Adipocyte (in vitro differentiated cells): ENCODE measurements around the gene NUDT8.

ENCODE experiments used
- DNase-seq: peaks from one replicate; pipeline ENCODE4 v3.0.0-alpha.2; 2015; ENCODE audit warnings: low read depth
- H3K27me3 ChIP-seq: replicated peaks from 2 replicates; pipeline ENCODE4 v1.7.0; 2013; ENCODE audit warnings: mild to moderate bottlenecking, low read length, moderate library complexity; ENCODE audit not compliant: control insufficient read depth, insufficient read depth
- H3K36me3 ChIP-seq: 2 replicates; pipeline ENCODE4 v1.7.0; 2013; ENCODE audit warnings: low read length, mild to moderate bottlenecking, moderate library complexity; ENCODE audit not compliant: control insufficient read depth, insufficient read depth, severe bottlenecking
- H3K4me1 ChIP-seq: 2 replicates; pipeline ENCODE4 v1.7.0; 2013; ENCODE audit warnings: mild to moderate bottlenecking, low read length, moderate library complexity; ENCODE audit not compliant: control insufficient read depth, insufficient read depth
- H3K4me3 ChIP-seq: 2 replicates; pipeline ENCODE4 v1.7.0; 2013; ENCODE audit warnings: mild to moderate bottlenecking, low read length, moderate library complexity
- H3K9ac ChIP-seq: 2 replicates; pipeline ENCODE4 v1.7.0; 2013; ENCODE audit warnings: mild to moderate bottlenecking, low read length, moderate library complexity
- H3K9me3 ChIP-seq: 2 replicates; pipeline ENCODE4 v1.7.0; 2013; ENCODE audit warnings: mild to moderate bottlenecking, low read length, moderate library complexity; ENCODE audit not compliant: control insufficient read depth

The NUDT8 gene

GRCh38 chr11:67656278-67656922 is 26.7 kb upstream of the NUDT8 start:
- peaks cover 7% of the 10 kb centered on the region for H3K4me1 ChIP-seq
- H3K36me3 ChIP-seq = no peaks in the 10 kb centered on the region
- DNase-seq = no peak
- H3K9ac ChIP-seq = no peak overlapping the region
- H3K4me3 ChIP-seq = no peak overlapping the region
- no peaks in the 10 kb centered on the region for H3K9me3 ChIP-seq
- H3K27me3 ChIP-seq = peaks cover 12% of the 10 kb centered on the region

- no peaks in the 10 kb centered on the region for H3K9me3 ChIP-seq
- peaks cover 7% of the 10 kb centered on the region for H3K4me1 ChIP-seq
- H3K36me3 ChIP-seq = no peaks in the 10 kb centered on the region
- no peak overlapping the region for H3K9ac ChIP-seq
- DNase-seq = no peak
- H3K27me3 ChIP-seq = peaks cover 22% of the 10 kb centered on the region
- no peak overlapping the region for H3K4me3 ChIP-seq
These were observed 24.5 kb upstream of the NUDT8 start for GRCh38 chr11:67654225-67654624.

- H3K9ac ChIP-seq = no peak overlapping the region
- peaks cover 7% of the 10 kb centered on the region for H3K4me1 ChIP-seq
- DNase-seq = no peak
- no peaks in the 10 kb centered on the region for H3K36me3 ChIP-seq
- no peak overlapping the region for H3K4me3 ChIP-seq
- H3K9me3 ChIP-seq = no peaks in the 10 kb centered on the region
- peaks cover 29% of the 10 kb centered on the region for H3K27me3 ChIP-seq
These were observed 23.5 kb upstream of the NUDT8 start for GRCh38 chr11:67652965-67653845.

GRCh38 chr11:67651976-67652781 is 22.4 kb upstream of the NUDT8 start:
- Histone ChIP-seq H3K4me1 (peaks cover under 1% of the 10 kb centered on the region), H3K36me3 (no peaks in the 10 kb centered on the region), H3K9ac (no peak overlapping the region), H3K4me3 (no peak overlapping the region), H3K9me3 (no peaks in the 10 kb centered on the region), H3K27me3 (peaks cover 37% of the 10 kb centered on the region)
- no peak for DNase-seq

- DNase-seq = no peak
- Histone ChIP-seq H3K4me3 (no peak overlapping the region), H3K4me1 (no peaks in the 10 kb centered on the region), H3K27me3 (peaks cover 51% of the 10 kb centered on the region), H3K9me3 (no peaks in the 10 kb centered on the region), H3K36me3 (no peaks in the 10 kb centered on the region), H3K9ac (no peak overlapping the region)
These were observed 20.1 kb upstream of the NUDT8 start for GRCh38 chr11:67649634-67650510.

- no peaks in the 10 kb centered on the region for H3K36me3 ChIP-seq
- no peaks in the 10 kb centered on the region for H3K9me3 ChIP-seq
- no peak for DNase-seq
- H3K9ac ChIP-seq = no peak overlapping the region
- no peaks in the 10 kb centered on the region for H3K4me1 ChIP-seq
- H3K4me3 ChIP-seq = no peak overlapping the region
- H3K27me3 ChIP-seq = peaks cover 51% of the 10 kb centered on the region
These were observed 19.3 kb upstream of the NUDT8 start for GRCh38 chr11:67648796-67649613.

GRCh38 chr11:67648140-67648795 is 18.5 kb upstream of the NUDT8 start:
- Histone ChIP-seq H3K9ac (no peak overlapping the region), H3K27me3 (peaks cover 51% of the 10 kb centered on the region), H3K4me1 (no peaks in the 10 kb centered on the region), H3K4me3 (no peak overlapping the region), H3K36me3 (no peaks in the 10 kb centered on the region), H3K9me3 (no peaks in the 10 kb centered on the region)
- no peak for DNase-seq

- Histone ChIP-seq H3K9ac (no peak overlapping the region), H3K27me3 (peaks cover 51% of the 10 kb centered on the region), H3K4me3 (no peak overlapping the region), H3K36me3 (no peaks in the 10 kb centered on the region), H3K9me3 (no peaks in the 10 kb centered on the region), H3K4me1 (no peaks in the 10 kb centered on the region)
- DNase-seq = no peak
These were observed 17.7 kb upstream of the NUDT8 start for GRCh38 chr11:67647471-67647870.

GRCh38 chr11:67646535-67647336 is 17.0 kb upstream of the NUDT8 start:
- Histone ChIP-seq H3K36me3 (no peaks in the 10 kb centered on the region), H3K9me3 (no peaks in the 10 kb centered on the region), H3K4me3 (no peak overlapping the region), H3K9ac (no peak overlapping the region), H3K4me1 (no peaks in the 10 kb centered on the region), H3K27me3 (peaks cover 54% of the 10 kb centered on the region)
- no peak for DNase-seq
